ENCODE measurements around the gene NOC2L. TPM values are rescaled to one million over a fixed set of nuclear protein-coding genes. Genes with fewer than 3 reads are reported as not detected.
"Not testable (repeated sequence)": the region's sequence is repeated elsewhere in the genome, so short reads cannot be mapped to it uniquely, and the experiment has no call there.

The NOC2L gene
- total RNA-seq, 1 donor from 2014 or later: 32.5 TPM

GRCh38 chr1:907611-908451, 51.2 kb downstream of the NOC2L start:
- ATAC-seq: no peak
- DNase-seq (ENCODE audit: low spot score): no peak

GRCh38 chr1:906600-907420, 52.2 kb downstream of the NOC2L start:
- ATAC-seq (peak; percentile 21), DNase-seq (ENCODE audit: low spot score) (no peak)

- ATAC-seq (no peak), DNase-seq (ENCODE audit: low spot score) (peak; percentile 46)
These were observed 53.1 kb downstream of the NOC2L start for GRCh38 chr1:905811-906599.

- peak; percentile 56 for ATAC-seq
These were observed 53.8 kb downstream of the NOC2L start for GRCh38 chr1:905071-905749.

GRCh38 chr1:904310-904950, 54.6 kb downstream of the NOC2L start:
- DNase-seq (ENCODE audit: low spot score) (peak; percentile 76), ATAC-seq (peak; percentile 93)

More at GRCh38 chr1:905071-905749, 53.8 kb downstream of the NOC2L start:
- peak; percentile 55 for DNase-seq (ENCODE audit: low spot score)

- ATAC-seq: no peak
These were observed 55.3 kb downstream of the NOC2L start for GRCh38 chr1:903721-904271.

GRCh38 chr1:903305-903704, 55.8 kb downstream of the NOC2L start:
- DNase-seq (ENCODE audit: low spot score) (no peak), ATAC-seq (no peak)

More at GRCh38 chr1:903721-904271, 55.3 kb downstream of the NOC2L start:
- DNase-seq (ENCODE audit: low spot score): peak; percentile 46

- no peak for DNase-seq (ENCODE audit: low spot score)
These were observed 56.3 kb downstream of the NOC2L start for GRCh38 chr1:902802-903201.

GRCh38 chr1:901108-901859, 57.8 kb downstream of the NOC2L start:
- no peak for DNase-seq (ENCODE audit: low spot score)
- no peak for ATAC-seq

More at GRCh38 chr1:902802-903201, 56.3 kb downstream of the NOC2L start:
- no peak for ATAC-seq

GRCh38 chr1:899636-900317, 59.3 kb downstream of the NOC2L start:
- no peak for ATAC-seq
- DNase-seq (ENCODE audit: low spot score): no peak

GRCh38 chr1:897951-898350, 61.1 kb downstream of the NOC2L start:
- DNase-seq (ENCODE audit: low spot score); ATAC-seq: not testable (repeated sequence)

- no peak for ATAC-seq
These were observed 61.8 kb downstream of the NOC2L start for GRCh38 chr1:897226-897625.

More at GRCh38 chr1:897226-897625, 61.8 kb downstream of the NOC2L start:
- no peak for DNase-seq (ENCODE audit: low spot score)

Other genes starting within 250 kb of the NOC2L start
- gene SAMD11, start 35.3 kb downstream of the NOC2L start, total RNA-seq: 4.9 TPM
- gene KLHL17, start 1.3 kb upstream of the NOC2L start, total RNA-seq: 7.3 TPM
- gene PLEKHN1, start 7.2 kb upstream of the NOC2L start, total RNA-seq: 0.28 TPM
- gene PERM1, start 22.8 kb upstream of the NOC2L start, total RNA-seq: 0.83 TPM
- gene HES4, start 40.8 kb upstream of the NOC2L start, total RNA-seq: 3.9 TPM
- 26.3 TPM for gene ISG15, start 54.2 kb upstream of the NOC2L start, total RNA-seq
- gene AGRN, start 60.9 kb upstream of the NOC2L start, total RNA-seq: 39.3 TPM
- gene RNF223, start 115.0 kb upstream of the NOC2L start, total RNA-seq: not detected
- 8.4 TPM for gene C1orf159, start 156.8 kb upstream of the NOC2L start, total RNA-seq
- not detected for gene TTLL10, start 214.6 kb upstream of the NOC2L start, total RNA-seq
- gene TNFRSF18, start 247.3 kb upstream of the NOC2L start, total RNA-seq: not detected